HCT116 (cell line): ENCODE results near the gene MTG1. TPM values are rescaled to one million over a fixed set of nuclear protein-coding genes. Genes with fewer than 3 reads are reported as not detected.
"Not testable (repeated sequence)": the region's sequence is repeated elsewhere in the genome, so short reads cannot be mapped to it uniquely, and the experiment has no call there.

ENCODE experiments used
- ATAC-seq: fragments of 200-7000 bp; cut with Tn5 transposase; 2 replicates; pipeline ENCODE4 v1.9.1; 2020; ENCODE audit warnings: mild to moderate bottlenecking, moderate library complexity
- BruUV-seq: library from RNA; stranded (reverse); fragments of 400-500 nt; replicated peaks from 2 replicates; lab custom pipeline; 2021; lab: Mats Ljungman, UMichigan
- CTCF ChIA-PET: fragments of 300-600 bp; sonication (Branson Sonifier 250); formaldehyde crosslinking; loops from one replicate; lab custom pipeline; 2021; ENCODE audit warnings: antibody characterized with exemption; lab: Charles Lee
- POLR2A ChIA-PET: fragments of 300-600, 350-600 bp; sonication (Branson Sonifier 250); formaldehyde crosslinking; loops from one replicate; lab custom pipeline; 2021; ENCODE audit warnings: antibody characterized with exemption; lab: Charles Lee
- RAD21 ChIA-PET, 2 experiments: fragments of 300-600 bp; sonication (Branson Sonifier 250); formaldehyde crosslinking; loops; one replicate each; lab custom pipeline; 2023; ENCODE audit warnings: low total read pairs in 2 of 2; ENCODE audit not compliant: uncharacterized antibody in 2 of 2, unreplicated experiment in 2 of 2, low non-redundant PET in 1 of 2; lab: Charles Lee
- DNase-seq: peaks from one replicate; pipeline ENCODE4 v3.0.0-alpha.2; 2010; ENCODE audit warnings: low read depth, low spot score
- H2AFZ ChIP-seq: fragments of 200-600 bp; shearing (Covaris generic), sonication (generic); 2 replicates; pipeline ENCODE4 v1.6.1; 2017; ENCODE audit warnings: low read depth, mixed run types, mixed read lengths, antibody characterized with exemption, low read length; ENCODE audit not compliant: poor library complexity, severe bottlenecking
- H3K27ac ChIP-seq: 2 replicates; pipeline ENCODE4 v1.5.1; 2012; ENCODE audit warnings: low read depth, low read length
- H3K27me3 ChIP-seq: fragments of 200-600 bp; sonication (generic); 2 replicates; pipeline ENCODE4 v1.6.1; 2016; ENCODE audit warnings: mixed run types, low read length, mixed read lengths; ENCODE audit not compliant: insufficient read depth
- H3K36me3 ChIP-seq, 2 experiments: fragments of 200-500 bp in 1 of 2; fragments of 200-600 bp in 1 of 2; sonication (Bioruptor generic) in 1 of 2; sonication (generic) in 1 of 2; 2 replicates each; pipeline versions ENCODE4 v1.5.1 to v1.6.1; 2014 to 2016; ENCODE audit warnings: low read length in 2 of 2, inconsistent platforms in 1 of 2, mixed read lengths in 1 of 2, mixed run types in 1 of 2; ENCODE audit not compliant: insufficient read depth in 2 of 2, control insufficient read depth in 1 of 2
- H3K4me1 ChIP-seq, 2 experiments: fragments of 200-600 bp in 1 of 2; sonication (generic) in 1 of 2; 2 replicates each; pipeline versions ENCODE4 v1.5.1 to v1.6.1; 2012 to 2017; ENCODE audit warnings: low read length in 2 of 2, inconsistent platforms in 1 of 2, mild to moderate bottlenecking in 1 of 2, mixed read lengths in 1 of 2, mixed run types in 1 of 2, moderate library complexity in 1 of 2; ENCODE audit not compliant: insufficient read depth in 2 of 2, control insufficient read depth in 1 of 2
- H3K4me2 ChIP-seq: fragments of 200-600 bp; sonication (generic); 2 replicates; pipeline ENCODE4 v1.6.1; 2017; ENCODE audit warnings: mixed run types, low read length, mixed read lengths
- H3K4me3 ChIP-seq, 2 experiments: fragments of 200-600 bp in 1 of 2; sonication (generic) in 1 of 2; replicated peaks in 1 of 2; 2 replicates each; pipeline ENCODE4 v1.5.1; 2011 to 2016; ENCODE audit warnings: low read length in 2 of 2, control low read depth in 1 of 2, low read depth in 1 of 2, mild to moderate bottlenecking in 1 of 2, mixed read lengths in 1 of 2, mixed run types in 1 of 2
- H3K79me2 ChIP-seq: fragments of 200-600 bp; sonication (generic); 2 replicates; pipeline ENCODE4 v1.6.1; 2017; ENCODE audit warnings: mild to moderate bottlenecking, mixed run types, low read length, moderate library complexity, mixed read lengths; ENCODE audit not compliant: insufficient read depth
- H3K9ac ChIP-seq: fragments of 200-600 bp; sonication (generic); 2 replicates; pipeline ENCODE4 v1.6.1; 2016; ENCODE audit warnings: low read length, mixed read lengths
- H3K9me2 ChIP-seq: fragments of 200-600 bp; sonication (generic), shearing (Covaris generic); 2 replicates; pipeline ENCODE4 v1.6.1; 2017; ENCODE audit warnings: mixed run types, mild to moderate bottlenecking, moderate library complexity; ENCODE audit not compliant: insufficient read depth
- H3K9me3 ChIP-seq, 2 experiments: fragments of 200-500 bp in 1 of 2; fragments of 200-600 bp in 1 of 2; sonication (Bioruptor generic) in 1 of 2; sonication (generic) in 1 of 2; 2 replicates each; pipeline ENCODE4 v1.6.1; 2014 to 2017; ENCODE audit warnings: low read length in 2 of 2, mixed read lengths in 2 of 2, inconsistent platforms in 1 of 2, low read depth in 1 of 2, mild to moderate bottlenecking in 1 of 2, mixed run types in 1 of 2, moderate library complexity in 1 of 2; ENCODE audit not compliant: control insufficient read depth in 1 of 2, insufficient read depth in 1 of 2
- H4K20me1 ChIP-seq: fragments of 200-600 bp; sonication (generic), shearing (Covaris generic); 2 replicates; pipeline ENCODE4 v1.6.1; 2017; ENCODE audit warnings: mixed run types, mild to moderate bottlenecking, moderate library complexity; ENCODE audit not compliant: insufficient read depth
- CEBPB ChIP-seq: IDR thresholded peaks from 2 replicates; pipeline ENCODE4 v1.6.1; 2012; ENCODE audit warnings: low read depth
- EZH2phosphoT487 ChIP-seq: fragments of 200-600 bp; IDR thresholded peaks from 2 replicates; pipeline ENCODE4 v1.6.1; 2018; ENCODE audit warnings: antibody characterized with exemption, borderline replicate concordance
- JUND ChIP-seq: IDR thresholded peaks from 2 replicates; pipeline ENCODE4 v1.6.1; 2012
- POLR2AphosphoS5 ChIP-seq: IDR thresholded peaks from 2 replicates; pipeline ENCODE4 v1.6.1; 2011; ENCODE audit warnings: mild to moderate bottlenecking, low read depth, low read length, moderate library complexity
- SP1 ChIP-seq: IDR thresholded peaks from 2 replicates; pipeline ENCODE4 v1.6.1; 2012; ENCODE audit warnings: low read depth
- SRF ChIP-seq: IDR thresholded peaks from 2 replicates; pipeline ENCODE4 v1.6.1; 2012; ENCODE audit warnings: low read depth
- YY1 ChIP-seq: IDR thresholded peaks from 2 replicates; pipeline ENCODE4 v1.6.1; 2011; ENCODE audit warnings: low read length, low read depth, moderate library complexity, mild to moderate bottlenecking; ENCODE audit not compliant: insufficient replicate concordance; ENCODE audit errors: extremely low read depth
- intact Hi-C: fragments of 100-400 bp; cut with micrococcal nuclease; formaldehyde crosslinking; loops from 2 replicates; pipeline ENCODE4 v1.10.0; 2022
- total RNA-seq: library from RNA; stranded (reverse); gene quantifications from one replicate; pipeline ENCODE4 v1.2.1, GENCODE V29; 2021; ENCODE audit not compliant: unreplicated experiment
- TF ChIP-seq, protein P1 (sequence below): IDR thresholded peaks from 2 replicates; pipeline ENCODE4 v1.6.1; 2012
- TF ChIP-seq, protein P2 (sequence below): IDR thresholded peaks from 2 replicates; pipeline ENCODE4 v1.6.1; 2011; ENCODE audit warnings: mild to moderate bottlenecking, low read length, moderate library complexity; ENCODE audit not compliant: insufficient replicate concordance; ENCODE audit errors: extremely low read depth
- TF ChIP-seq, protein P3 (sequence below): IDR thresholded peaks from 2 replicates; pipeline ENCODE4 v1.6.1; 2012

Gene MTG1
- total RNA-seq, 1 experiment from 2014 or later = 23.1 TPM

DNA sequence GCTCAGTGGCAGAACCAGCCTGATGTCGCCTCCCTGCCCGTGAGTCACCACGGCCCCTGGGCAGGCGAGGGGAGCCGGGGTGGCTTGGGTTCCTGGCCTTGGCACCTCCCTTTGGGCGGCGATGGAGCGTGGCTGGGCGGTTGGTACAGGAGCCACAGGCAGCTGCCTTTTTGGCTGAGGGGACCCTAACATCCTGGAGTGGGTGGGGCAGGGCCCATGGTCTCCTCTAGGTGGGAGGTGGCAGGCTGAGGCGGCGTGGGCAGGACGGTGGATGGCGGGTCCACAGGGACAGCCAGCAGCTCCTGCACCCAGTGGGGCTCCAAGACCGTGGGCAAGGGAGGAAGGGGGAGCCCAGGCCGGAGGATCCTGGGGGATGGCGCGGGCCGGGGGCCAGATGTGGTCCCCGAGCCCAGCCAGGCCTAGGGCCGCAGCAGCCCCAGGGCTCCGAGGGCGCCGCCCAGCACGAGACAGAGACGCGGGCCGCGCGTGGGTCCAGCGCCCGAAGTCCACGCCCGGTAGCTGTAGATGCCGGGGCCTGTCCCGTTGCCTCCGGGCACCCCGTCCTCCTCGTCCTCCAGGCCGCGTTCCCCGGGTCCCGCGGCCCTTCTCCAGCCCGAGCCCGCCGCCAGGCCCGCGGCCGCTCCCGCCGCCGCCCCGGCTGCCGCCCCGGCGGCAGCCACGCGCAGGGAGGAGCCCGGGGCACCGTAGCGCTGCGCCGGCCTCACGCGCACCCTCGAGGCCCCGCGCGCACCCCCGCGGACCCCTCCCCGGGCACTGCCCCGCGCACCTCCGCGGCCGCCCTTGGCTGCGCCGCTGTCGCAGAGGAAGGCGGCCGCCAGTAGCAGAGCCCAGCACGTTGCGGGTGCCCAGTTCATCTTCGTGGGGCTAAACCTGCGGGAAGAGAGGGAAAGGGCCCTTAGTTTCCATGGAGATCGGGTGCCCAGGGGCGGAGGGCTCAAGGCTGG is 29.1 kb downstream of the MTG1 start:
- no peak overlapping the region for H3K27ac ChIP-seq
- no peaks in the 10 kb centered on the region for H3K36me3 ChIP-seq
- no peaks in the 10 kb centered on the region for H3K79me2 ChIP-seq
- H2AFZ ChIP-seq = no peak overlapping the region
- no peak for DNase-seq
- BruUV-seq = no TSS peak
- no peak overlapping the region for H3K4me2 ChIP-seq
- H3K9me3 ChIP-seq = no peaks in the 10 kb centered on the region
- no peaks in the 10 kb centered on the region for H3K27me3 ChIP-seq
- ChIA-PET RAD21 (no interaction called here), POLR2A (no interaction called here), CTCF (no interaction called here)
- H3K4me3 ChIP-seq = no peak overlapping the region
- H3K4me1 ChIP-seq = no peaks in the 10 kb centered on the region
- TF ChIP-seq, protein P1, sequence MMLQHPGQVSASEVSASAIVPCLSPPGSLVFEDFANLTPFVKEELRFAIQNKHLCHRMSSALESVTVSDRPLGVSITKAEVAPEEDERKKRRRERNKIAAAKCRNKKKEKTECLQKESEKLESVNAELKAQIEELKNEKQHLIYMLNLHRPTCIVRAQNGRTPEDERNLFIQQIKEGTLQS = no peak
- TF ChIP-seq CEBPB (no peak), JUND (no peak), YY1 (no peak), SP1 (no peak), EZH2phosphoT487 (no peak), POLR2AphosphoS5 (no peak), SRF (no peak)
- TF ChIP-seq, protein P2, sequence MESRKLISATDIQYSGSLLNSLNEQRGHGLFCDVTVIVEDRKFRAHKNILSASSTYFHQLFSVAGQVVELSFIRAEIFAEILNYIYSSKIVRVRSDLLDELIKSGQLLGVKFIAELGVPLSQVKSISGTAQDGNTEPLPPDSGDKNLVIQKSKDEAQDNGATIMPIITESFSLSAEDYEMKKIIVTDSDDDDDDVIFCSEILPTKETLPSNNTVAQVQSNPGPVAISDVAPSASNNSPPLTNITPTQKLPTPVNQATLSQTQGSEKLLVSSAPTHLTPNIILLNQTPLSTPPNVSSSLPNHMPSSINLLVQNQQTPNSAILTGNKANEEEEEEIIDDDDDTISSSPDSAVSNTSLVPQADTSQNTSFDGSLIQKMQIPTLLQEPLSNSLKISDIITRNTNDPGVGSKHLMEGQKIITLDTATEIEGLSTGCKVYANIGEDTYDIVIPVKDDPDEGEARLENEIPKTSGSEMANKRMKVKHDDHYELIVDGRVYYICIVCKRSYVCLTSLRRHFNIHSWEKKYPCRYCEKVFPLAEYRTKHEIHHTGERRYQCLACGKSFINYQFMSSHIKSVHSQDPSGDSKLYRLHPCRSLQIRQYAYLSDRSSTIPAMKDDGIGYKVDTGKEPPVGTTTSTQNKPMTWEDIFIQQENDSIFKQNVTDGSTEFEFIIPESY = no peak
- TF ChIP-seq, protein P3, sequence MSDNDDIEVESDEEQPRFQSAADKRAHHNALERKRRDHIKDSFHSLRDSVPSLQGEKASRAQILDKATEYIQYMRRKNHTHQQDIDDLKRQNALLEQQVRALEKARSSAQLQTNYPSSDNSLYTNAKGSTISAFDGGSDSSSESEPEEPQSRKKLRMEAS = no peak
- no peaks in the 10 kb centered on the region for H3K9me2 ChIP-seq
- H3K9ac ChIP-seq = no peak overlapping the region
- peak; percentile 30; the same call in 1 of the 2 replicates for ATAC-seq
- no peaks in the 10 kb centered on the region for H4K20me1 ChIP-seq
- intact Hi-C loops = no loop called here

DNA sequence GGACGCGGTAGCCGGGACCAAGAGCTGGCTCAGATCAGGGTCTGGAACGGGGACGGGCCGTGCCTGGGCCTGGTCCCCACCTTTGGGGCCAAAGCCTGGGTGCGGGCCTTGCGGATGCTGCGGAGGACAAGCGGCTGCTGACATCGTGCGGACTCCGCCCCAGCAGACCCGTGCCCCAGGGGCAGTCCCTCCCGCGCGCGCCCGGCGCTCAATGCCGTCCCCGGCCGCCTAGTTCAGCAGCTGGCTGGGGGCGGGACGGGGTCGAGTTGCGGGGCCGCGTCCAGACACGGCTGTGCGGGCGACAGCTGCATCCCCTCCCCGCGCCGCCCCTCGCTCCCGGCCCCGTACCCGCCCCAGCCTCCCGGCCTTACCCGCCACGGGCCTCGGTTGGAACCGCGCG is 30.1 kb downstream of the MTG1 start:
- H3K9ac ChIP-seq, H3K9me3 ChIP-seq, H3K36me3 ChIP-seq, H2AFZ ChIP-seq, H3K4me2 ChIP-seq, H3K9me2 ChIP-seq, POLR2A ChIA-PET, RAD21 ChIA-PET, CTCF ChIA-PET, BruUV-seq, H3K27ac ChIP-seq, ATAC-seq, H3K27me3 ChIP-seq, H3K4me3 ChIP-seq, intact Hi-C loops, DNase-seq, H4K20me1 ChIP-seq, H3K79me2 ChIP-seq, H3K4me1 ChIP-seq: not testable (repeated sequence)

DNA sequence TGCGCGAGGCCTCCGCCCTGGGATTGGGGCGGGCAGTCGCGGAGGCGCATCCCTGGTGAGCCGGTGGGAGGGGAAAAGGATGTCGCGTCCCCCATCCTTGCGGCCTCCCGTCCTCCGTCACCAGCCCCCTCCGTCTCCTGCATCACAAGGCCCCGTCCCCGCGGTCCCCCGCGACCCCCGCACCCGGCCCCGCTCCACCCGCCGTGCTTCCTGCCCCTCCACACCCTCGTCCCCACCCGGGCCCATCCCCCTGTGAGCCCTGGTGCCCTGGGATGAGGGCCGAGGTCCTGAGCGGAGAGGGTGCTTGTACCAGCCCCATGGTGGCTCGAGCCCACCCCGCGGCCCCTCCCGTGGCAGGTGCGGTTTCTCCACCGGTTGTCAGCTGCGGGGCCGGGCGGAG is 30.6 kb downstream of the MTG1 start, which contains the start of gene SPRN:
Gene SPRN (minus strand): TSS at position 25 of the 400 bp plus-strand sequence. CDS start 944 bp downstream, outside the sequence.
- H2AFZ ChIP-seq, H3K9me2 ChIP-seq, H3K27ac ChIP-seq, CTCF ChIA-PET, H3K4me3 ChIP-seq, H3K79me2 ChIP-seq, H3K9ac ChIP-seq, DNase-seq, H3K27me3 ChIP-seq, H4K20me1 ChIP-seq, ATAC-seq, RAD21 ChIA-PET, H3K4me2 ChIP-seq, H3K36me3 ChIP-seq, POLR2A ChIA-PET, BruUV-seq, intact Hi-C loops, H3K4me1 ChIP-seq, H3K9me3 ChIP-seq: not testable (repeated sequence)
